Activated B cell treated with CpG ODN at 0.5 μM for 24 hours (primary cell): Measurements from ENCODE around the gene NASP. TPM values are rescaled to one million over a fixed set of nuclear protein-coding genes. Genes with fewer than 3 reads are reported as not detected.
"Not testable (repeated sequence)": the region's sequence is repeated elsewhere in the genome, so short reads cannot be mapped to it uniquely, and the experiment has no call there.

ENCODE experiments used
- ATAC-seq: fragments of 200-7000 bp; cut with Tn5 transposase; one replicate; pipeline ENCODE4 v1.10.0; 2021; ENCODE audit warnings: low read depth, mild to moderate bottlenecking, moderate library complexity
- CTCF ChIA-PET: fragments of 350-600 bp; sonication (Branson Sonifier 250); formaldehyde crosslinking; loops from one replicate; lab custom pipeline; 2021; ENCODE audit warnings: antibody characterized with exemption; lab: Charles Lee
- POLR2A ChIA-PET: fragments of 350-600 bp; sonication (Branson Sonifier 250); formaldehyde crosslinking; loops from one replicate; lab custom pipeline; 2021; ENCODE audit warnings: antibody characterized with exemption; lab: Charles Lee
- DNase-seq: peaks from one replicate; pipeline ENCODE4 v3.0.0; 2022
- H3K27ac Mint-ChIP-seq: one replicate; pipeline ENCODE4 v1.8.0; 2020; ENCODE audit warnings: mixed read lengths
- H3K27me3 Mint-ChIP-seq: one replicate; pipeline ENCODE4 v1.8.0; 2021; ENCODE audit warnings: mixed read lengths
- H3K36me3 Mint-ChIP-seq: one replicate; pipeline ENCODE4 v1.8.0; 2021; ENCODE audit warnings: low read depth, mixed read lengths
- H3K4me1 Mint-ChIP-seq: one replicate; pipeline ENCODE4 v1.8.0; 2021; ENCODE audit warnings: mixed read lengths
- H3K4me3 Mint-ChIP-seq: one replicate; pipeline ENCODE4 v1.8.0; 2020; ENCODE audit warnings: mild to moderate bottlenecking, mixed read lengths
- H3K9me3 Mint-ChIP-seq: one replicate; pipeline ENCODE4 v1.8.0; 2020; ENCODE audit warnings: mixed read lengths
- CTCF ChIP-seq: fragments of 200-600 bp; IDR thresholded peaks from one replicate; pipeline ENCODE4 v1.8.0; 2022; ENCODE audit warnings: antibody characterized with exemption, mild to moderate bottlenecking
- intact Hi-C: fragments of 100-400 bp; cut with micrococcal nuclease; formaldehyde crosslinking; loops from one replicate; pipeline ENCODE4 v1.15.1; 2024
- total RNA-seq: library from RNA; stranded (reverse); gene quantifications from 2 replicates; pipeline ENCODE4 v1.2.3, GENCODE V29; 2022

NASP gene
- total RNA-seq, 1 donor from 2014 or later: 204 TPM

GRCh38 chr1:45585110-45585426, 1.2 kb downstream of the NASP start:
- H3K36me3 Mint-ChIP-seq: peaks cover 16% of the 10 kb centered on the region
- POLR2A ChIA-PET: interaction anchor here (0.5 to 4.6 kb wide), 12 partner anchors 19 to 574 kb away, joined by 3 to 115 read pairs (median 24); partner anchors contain the start of genes CCDC163, GPBP1L1, HECTD3 and MMACHC
- DNase-seq (no peak), ATAC-seq (no peak)
- peak overlapping the region; percentile 96 for H3K27ac Mint-ChIP-seq
- no peaks in the 10 kb centered on the region for H3K9me3 Mint-ChIP-seq
- intact Hi-C loops: loop anchor here (2.0 to 10.0 kb wide), 4 partner anchors 14 to 780 kb away; partner anchors contain the start of genes BTBD19, DYNLT4, MAST2 and PLK3
- H3K27me3 Mint-ChIP-seq: no peaks in the 10 kb centered on the region
- peak overlapping the region; percentile 98 for H3K4me3 Mint-ChIP-seq
- peaks cover 60% of the 10 kb centered on the region for H3K4me1 Mint-ChIP-seq
- TF ChIP-seq CTCF: no peak
- CTCF ChIA-PET: interaction anchor here (1.1 to 2.6 kb wide), 3 partner anchors 15 to 92 kb away, joined by 3 to 9 read pairs (median 3); no protein-coding TSS in a partner anchor

GRCh38 chr1:45585496-45586075, 1.7 kb downstream of the NASP start:
- POLR2A ChIA-PET: interaction anchor here (0.5 to 4.6 kb wide), 13 partner anchors 41 to 627 kb away, joined by 3 to 115 read pairs (median 11); partner anchors contain the start of genes GPBP1L1, HECTD3, MUTYH and PRDX1
- Mint-ChIP-seq H3K27ac (peak overlapping the region; percentile 96), H3K9me3 (no peaks in the 10 kb centered on the region), H3K36me3 (peaks cover 16% of the 10 kb centered on the region), H3K4me1 (peaks cover 62% of the 10 kb centered on the region), H3K27me3 (no peaks in the 10 kb centered on the region), H3K4me3 (peak overlapping the region; percentile 98)
- no peak for TF ChIP-seq CTCF
- CTCF ChIA-PET: interaction anchor here (1.1 to 2.6 kb wide), 3 partner anchors 15 to 92 kb away, joined by 3 to 9 read pairs (median 3); no protein-coding TSS in a partner anchor
- intact Hi-C loops: loop anchor here (2.0 to 10.0 kb wide), 4 partner anchors 15 to 781 kb away; partner anchors contain the start of genes BTBD19, DYNLT4, MAST2 and PLK3
- DNase-seq: no peak
- ATAC-seq: no peak

GRCh38 chr1:45586769-45587168, 2.9 kb downstream of the NASP start:
- no peak for DNase-seq
- Mint-ChIP-seq H3K9me3 (no peaks in the 10 kb centered on the region), H3K4me3 (peak overlapping the region; percentile 98), H3K4me1 (peaks cover 67% of the 10 kb centered on the region), H3K27me3 (no peaks in the 10 kb centered on the region), H3K36me3 (peaks cover 23% of the 10 kb centered on the region), H3K27ac (peak overlapping the region; percentile 86)
- no peak for TF ChIP-seq CTCF
- ChIA-PET POLR2A (interaction anchor here (0.7 to 1.7 kb wide), 3 partner anchors 65 to 247 kb away, joined by 3 to 13 read pairs (median 7); partner anchors contain the start of genes MUTYH, PRDX1 and TOE1), CTCF (interaction anchor here (2.6 kb wide), 1 partner anchor 16 kb away, joined by 9 read pairs; no protein-coding TSS in a partner anchor)
- intact Hi-C loops: loop anchor here (5.0 to 10.0 kb wide), 2 partner anchors 216 to 782 kb away; partner anchors contain the start of genes BTBD19, DYNLT4, MAST2 and PLK3
- no peak for ATAC-seq

- ATAC-seq (no peak), DNase-seq (no peak)
- H3K27ac Mint-ChIP-seq: no peak overlapping the region
- H3K9me3 Mint-ChIP-seq: no peaks in the 10 kb centered on the region
- POLR2A ChIA-PET: no interaction called here
- TF ChIP-seq CTCF: no peak
- H3K36me3 Mint-ChIP-seq: peaks cover 41% of the 10 kb centered on the region
- intact Hi-C loops: loop anchor here (5.0 to 10.0 kb wide), 2 partner anchors 212 to 785 kb away; partner anchors contain the start of genes BTBD19, DYNLT4, MAST2 and PLK3
- CTCF ChIA-PET: no interaction called here
- no peak overlapping the region for H3K4me3 Mint-ChIP-seq
- no peaks in the 10 kb centered on the region for H3K27me3 Mint-ChIP-seq
- peaks cover 49% of the 10 kb centered on the region for H3K4me1 Mint-ChIP-seq
Observed at GRCh38 chr1:45589861-45590260, 6.0 kb downstream of the NASP start.

- Mint-ChIP-seq H3K4me3 (no peak overlapping the region), H3K9me3 (no peaks in the 10 kb centered on the region), H3K36me3 (peaks cover 64% of the 10 kb centered on the region), H3K27ac (no peak overlapping the region), H3K27me3 (no peaks in the 10 kb centered on the region), H3K4me1 (peaks cover 17% of the 10 kb centered on the region)
- ATAC-seq (no peak), DNase-seq (no peak)
- intact Hi-C loops: no loop called here
- no peak for TF ChIP-seq CTCF
- CTCF ChIA-PET: no interaction called here
- POLR2A ChIA-PET: no interaction called here
Observed at GRCh38 chr1:45594412-45594811, 10.6 kb downstream of the NASP start.

GRCh38 chr1:45596765-45597164, 12.9 kb downstream of the NASP start:
- H3K4me3 Mint-ChIP-seq, DNase-seq, ATAC-seq, POLR2A ChIA-PET, H3K9me3 Mint-ChIP-seq, CTCF ChIA-PET, H3K27ac Mint-ChIP-seq, H3K27me3 Mint-ChIP-seq, intact Hi-C loops: not testable (repeated sequence)
- Mint-ChIP-seq H3K4me1 (peaks cover 25% of the 10 kb centered on the region), H3K36me3 (peaks cover 76% of the 10 kb centered on the region)
